K562 (cell line): ENCODE measurements around the gene HMGB3. TPM values are rescaled to one million over a fixed set of nuclear protein-coding genes. Genes with fewer than 3 reads are reported as not detected.
A peak's percentile ranks its signal among the peaks of the same experiment; 100 is the strongest.

ENCODE experiments used
- ATAC-seq: fragments of 200-7000 bp; cut with Tn5 transposase; 3 replicates; pipeline ENCODE4 v1.9.1; 2020; ENCODE audit warnings: moderate library complexity
- BruUV-seq: library from RNA; stranded (reverse); fragments of 400-500 nt; replicated peaks from 2 replicates; lab custom pipeline; 2021; lab: Mats Ljungman, UMichigan
- CTCF ChIA-PET: fragments of 300-600 bp; formaldehyde crosslinking; extraction: SDS; loops from one replicate; lab custom pipeline; 2021; ENCODE audit warnings: low intra/inter-chr PET ratio; lab: Yijun Ruan, JAX
- POLR2A ChIA-PET: fragments of 300-600, 350-650 bp; sonication (Branson Sonifier 250); formaldehyde crosslinking; extraction: SDS; loops from one replicate; lab custom pipeline; 2021; ENCODE audit warnings: antibody characterized with exemption, inconsistent platforms; lab: Yijun Ruan, JAX
- DNase-seq, 4 experiments: peaks; one replicate each; pipeline versions ENCODE4 v3.0.0 to v3.0.0-alpha.2; 2011 to 2018; ENCODE audit warnings: low spot score in 3 of 4, mixed read lengths in 3 of 4; ENCODE audit errors: extremely low read depth in 1 of 4
- FAIRE-seq: peaks from 2 replicates; lab custom pipeline; 2011; peaks lifted over from hg19 to GRCh38; lab: Jason Lieb, UNC
- H2AFZ ChIP-seq: 2 replicates; pipeline ENCODE4 v1.6.0; 2011; ENCODE audit warnings: low read depth, low read length, control low read depth, inconsistent platforms
- H3K27ac ChIP-seq: fragments of 200-600 bp; 3 replicates; pipeline ENCODE4 v1.8.0; 2011; ENCODE audit warnings: low read depth, mild to moderate bottlenecking, control low read depth, inconsistent platforms, low read length, moderate library complexity, mixed read lengths; ENCODE audit errors: extremely low read depth
- H3K27me3 ChIP-seq, 2 experiments: fragments of 300-600 bp in 1 of 2; 2 replicates in 1 of 2; 3 replicates in 1 of 2; pipeline versions ENCODE4 v1.6.0 to v1.8.0; 2011; ENCODE audit warnings: inconsistent platforms in 2 of 2, low read length in 2 of 2, mild to moderate bottlenecking in 1 of 2, mixed read lengths in 1 of 2, moderate library complexity in 1 of 2; ENCODE audit not compliant: control insufficient read depth in 2 of 2, insufficient read depth in 2 of 2
- H3K36me3 ChIP-seq: fragments of 300-600 bp; 3 replicates; pipeline ENCODE4 v1.8.0; 2011; ENCODE audit warnings: mild to moderate bottlenecking, low read length, inconsistent platforms; ENCODE audit not compliant: control insufficient read depth, insufficient read depth
- H3K4me1 ChIP-seq, 2 experiments: fragments of 200-600 bp in 1 of 2; replicated peaks in 1 of 2; 2 replicates in 1 of 2; 3 replicates in 1 of 2; pipeline versions ENCODE4 v1.5.1 to v1.8.0; 2011; ENCODE audit warnings: inconsistent platforms in 2 of 2, low read length in 2 of 2, mild to moderate bottlenecking in 1 of 2, mixed read lengths in 1 of 2, moderate library complexity in 1 of 2; ENCODE audit not compliant: control insufficient read depth in 2 of 2, insufficient read depth in 2 of 2
- H3K4me2 ChIP-seq: 2 replicates; pipeline ENCODE4 v1.6.1; 2011; ENCODE audit warnings: low read length, control low read depth, inconsistent platforms, mixed read lengths; ENCODE audit not compliant: insufficient read depth
- H3K4me3 ChIP-seq: fragments of 200-600 bp; sonication (generic), shearing (Covaris generic); 2 replicates; pipeline ENCODE4 v1.5.1; 2016; ENCODE audit warnings: control low read depth, inconsistent platforms
- H3K79me2 ChIP-seq: fragments of 200-600 bp; 3 replicates; pipeline ENCODE4 v1.8.0; 2011; ENCODE audit warnings: low read length, inconsistent platforms; ENCODE audit not compliant: control insufficient read depth, insufficient read depth
- H3K9ac ChIP-seq, 2 experiments: 2 replicates each; pipeline versions ENCODE4 v1.6.0 to v1.6.1; 2011; ENCODE audit warnings: low read depth in 2 of 2, low read length in 2 of 2, control low read depth in 1 of 2, inconsistent platforms in 1 of 2, mild to moderate bottlenecking in 1 of 2, mixed read lengths in 1 of 2; ENCODE audit not compliant: insufficient read depth in 1 of 2
- H3K9me1 ChIP-seq: one replicate; pipeline ENCODE4 v1.6.0; 2011; ENCODE audit warnings: inconsistent platforms, mild to moderate bottlenecking, low read length, moderate library complexity; ENCODE audit not compliant: control insufficient read depth, insufficient read depth
- H3K9me3 ChIP-seq: replicated peaks from 2 replicates; pipeline ENCODE4 v1.5.1; 2011; ENCODE audit warnings: low read depth, low read length, inconsistent platforms; ENCODE audit not compliant: control insufficient read depth, insufficient read depth
- H4K20me1 ChIP-seq: replicated peaks from 2 replicates; pipeline ENCODE4 v1.6.1; 2011; ENCODE audit warnings: low read length, inconsistent platforms, mixed read lengths; ENCODE audit not compliant: control insufficient read depth, insufficient read depth
- HMG20A ChIP-seq: fragments of 450-650 bp; formaldehyde crosslinking; conservative IDR thresholded peaks from 2 replicates; pipeline ENCODE4 v1.4.0; 2020; ENCODE audit warnings: mild to moderate bottlenecking, mixed read lengths
- NELFE ChIP-seq: IDR thresholded peaks from 2 replicates; pipeline ENCODE4 v1.6.1; 2011; ENCODE audit warnings: mild to moderate bottlenecking; ENCODE audit not compliant: insufficient read depth, insufficient read length
- PHF8 ChIP-seq: fragments of 200-600 bp; sonication (generic); IDR thresholded peaks from 2 replicates; pipeline ENCODE4 v1.6.1; 2012; ENCODE audit warnings: mixed run types, mild to moderate bottlenecking, inconsistent platforms, low read length, moderate library complexity, borderline replicate concordance
- SAP30 ChIP-seq: fragments of 200-600 bp; sonication (generic); IDR thresholded peaks from 2 replicates; pipeline ENCODE4 v1.6.1; 2012; ENCODE audit warnings: borderline replicate concordance, low read depth, mild to moderate bottlenecking, moderate library complexity, low read length, control low read depth, inconsistent platforms; ENCODE audit not compliant: insufficient read depth, poor library complexity, severe bottlenecking
- SMARCB1 ChIP-seq: IDR thresholded peaks from 2 replicates; pipeline ENCODE4 v1.6.1; 2011; ENCODE audit warnings: improper control_type of control experiment, low read depth; ENCODE audit not compliant: insufficient read length
- SP1 ChIP-seq: sonication (generic); formaldehyde crosslinking; IDR thresholded peaks from 2 replicates; pipeline ENCODE4 v1.8.1; 2022; ENCODE audit warnings: mild to moderate bottlenecking, missing genetic modification reagents
- THRAP3 ChIP-seq: fragments of 450-650 bp; IDR thresholded peaks from 2 replicates; pipeline ENCODE4 v1.6.1; 2016; ENCODE audit warnings: mild to moderate bottlenecking, inconsistent platforms, borderline replicate concordance
- YY1 ChIP-seq, 3 experiments: IDR thresholded peaks; 2 replicates each; pipeline ENCODE4 v1.6.1; 2011; ENCODE audit warnings: low read length in 2 of 3, mild to moderate bottlenecking in 2 of 3, moderate library complexity in 2 of 3, borderline replicate concordance in 1 of 3, control low read depth in 1 of 3, low read depth in 1 of 3; ENCODE audit not compliant: insufficient read depth in 3 of 3, insufficient replicate concordance in 2 of 3, control insufficient read depth in 1 of 3, insufficient read length in 1 of 3; ENCODE audit errors: extremely low read depth in 1 of 3
- ZEB2 ChIP-seq: fragments of 450-650 bp; IDR thresholded peaks from 2 replicates; pipeline ENCODE4 v1.6.1; 2016
- ZNF512 ChIP-seq: IDR thresholded peaks from 2 replicates; pipeline ENCODE4 v1.6.1; 2016; ENCODE audit warnings: missing genetic modification characterization, missing compliant biosample characterization
- WGBS: fragments of 100-300 bp; shearing (Covaris generic); methylation state at CpG from one replicate; pipeline ENCODE4 v1.1.6; 2016; ENCODE audit warnings: low coverage, mixed read lengths; ENCODE audit not compliant: insufficient coverage; ENCODE audit errors: missing lambda C conversion rate; 5-methylcytosine and 5-hydroxymethylcytosine counted together
- in situ Hi-C: fragments of 300-500 bp; cut with MboI; formaldehyde crosslinking; loops from 4 replicates; pipeline ENCODE4 v1.15.0; 2018; ENCODE audit warnings: inconsistent platforms, mixed read lengths
- intact Hi-C: fragments of 100-400 bp; cut with micrococcal nuclease; formaldehyde crosslinking; loops from 2 replicates; pipeline ENCODE4 v1.14.2; 2022
- polyA plus RNA-seq, 8 experiments: library from polyadenylated mRNA; depleted of rRNA in 4 of 8; stranded (reverse) in 5 of 8; unstranded in 3 of 8; fragments of >200 nt; fragmentation: Nextera tagmentation in 2 of 8; fragmentation: Illumina TruSeq in 1 of 8; extraction: Ambion mirVana in 2 of 8; extraction: Trizol in 1 of 8; gene quantifications; 2 replicates each; pipeline versions ENCODE4 v1.2.1 to v1.2.3, GENCODE V29; 2011 to 2014; ENCODE audit warnings: inconsistent platforms in 1 of 8, missing spikeins in 1 of 8
- total RNA-seq, 7 experiments: library from RNA; depleted of rRNA in 6 of 7; stranded (reverse); fragments of >200 nt in 6 of 7; fragmentation: Illumina TruSeq in 2 of 7; extraction: Trizol in 2 of 7; gene quantifications; 2 replicates each; pipeline versions ENCODE4 v1.2.1 to v1.2.3, GENCODE V29; 2011 to 2021; ENCODE audit warnings: low replicate concordance in 1 of 7
- TF ChIP-seq, protein P1 (sequence below): fragments of 200-800 bp; sonication (Bioruptor generic); IDR thresholded peaks from 2 replicates; pipeline ENCODE4 v1.6.1; 2017; ENCODE audit warnings: missing genetic modification characterization, missing compliant biosample characterization

HMGB3 gene
- total and polyA plus RNA-seq, 9 of the 15 experiments (the other 6 are each of a cell fraction or from before 2014, with no cell fraction given) = 36.7 to 168 (median 117) TPM

GRCh38 chrX:150984169-150984824, 1.2 kb downstream of the HMGB3 start:
- peak overlapping the region; percentile 59 for H3K4me3 ChIP-seq
- H3K4me2 ChIP-seq = peak overlapping the region; percentile 73
- in situ Hi-C loops = no loop called here
- no peak overlapping the region for H2AFZ ChIP-seq
- no peaks in the 10 kb centered on the region for H3K9me1 ChIP-seq
- DNase-seq (peak; percentile 12 to 55 (median 49)), FAIRE-seq (no peak), ATAC-seq (no peak)
- CTCF ChIA-PET = interaction anchor here (0.6 kb wide), 1 partner anchor 413 kb away, joined by 4 read pairs; no protein-coding TSS in a partner anchor
- peaks cover 13% of the 10 kb centered on the region for H3K79me2 ChIP-seq
- no peaks in the 10 kb centered on the region for H4K20me1 ChIP-seq
- intact Hi-C loops = loop anchor here (5.0 kb wide), 1 partner anchor 87 kb away; the partner anchor contains the start of gene CD99L2
- POLR2A ChIA-PET = interaction anchor here (0.6 to 1.4 kb wide), 2 partner anchors 41 to 211 kb away, joined by 3 to 5 read pairs; no protein-coding TSS in a partner anchor
- peaks cover 31% of the 10 kb centered on the region; the same call in 1 of the 3 replicates for H3K36me3 ChIP-seq
- BruUV-seq = no TSS peak
- no peaks in the 10 kb centered on the region for H3K27me3 ChIP-seq
- H3K4me1 ChIP-seq = peaks cover 7 to 11% of the 10 kb centered on the region in 2 experiments; a peak in 4 of 5 replicates
- H3K9me3 ChIP-seq = no peaks in the 10 kb centered on the region
- H3K27ac ChIP-seq = peak overlapping the region; percentile 63; the same call in 1 of the 3 replicates
- WGBS = 1% methylated on average over 16 of the region's 93 CpGs
- H3K9ac ChIP-seq = peak overlapping the region; percentile 53 to 93
- TF ChIP-seq ZNF512 (tag) = no peak
- peak in 2 of 3 experiments; percentile 58 to 84 for TF ChIP-seq YY1 (IDR thresholded peaks at IDR 0.05; ENCODE audit: borderline replicate concordance in 1 of 3, control insufficient read depth in 1 of 3, extremely low read depth in 1 of 3, insufficient read depth in 3 of 3, insufficient read length in 1 of 3, insufficient replicate concordance in 2 of 3, low read depth in 1 of 3, low read length in 2 of 3)
- TF ChIP-seq PHF8 = 0 out of 2 replicates have a peak, but pooled peaks have one; percentile 3
- no peak for TF ChIP-seq HMG20A (CRISPR knock-in tag)
- TF ChIP-seq SAP30 = peak; percentile 68
- TF ChIP-seq THRAP3 = no peak
- no peak for TF ChIP-seq ZEB2
- TF ChIP-seq SMARCB1 = no peak
- TF ChIP-seq, protein P1, sequence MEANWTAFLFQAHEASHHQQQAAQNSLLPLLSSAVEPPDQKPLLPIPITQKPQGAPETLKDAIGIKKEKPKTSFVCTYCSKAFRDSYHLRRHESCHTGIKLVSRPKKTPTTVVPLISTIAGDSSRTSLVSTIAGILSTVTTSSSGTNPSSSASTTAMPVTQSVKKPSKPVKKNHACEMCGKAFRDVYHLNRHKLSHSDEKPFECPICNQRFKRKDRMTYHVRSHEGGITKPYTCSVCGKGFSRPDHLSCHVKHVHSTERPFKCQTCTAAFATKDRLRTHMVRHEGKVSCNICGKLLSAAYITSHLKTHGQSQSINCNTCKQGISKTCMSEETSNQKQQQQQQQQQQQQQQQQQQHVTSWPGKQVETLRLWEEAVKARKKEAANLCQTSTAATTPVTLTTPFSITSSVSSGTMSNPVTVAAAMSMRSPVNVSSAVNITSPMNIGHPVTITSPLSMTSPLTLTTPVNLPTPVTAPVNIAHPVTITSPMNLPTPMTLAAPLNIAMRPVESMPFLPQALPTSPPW = peak; percentile 65
- no peak for TF ChIP-seq NELFE
- no peak for TF ChIP-seq SP1 (CRISPR knock-in tag)
